Anterior cingulate cortex (tissue), 58 donors: ENCODE measurements around the gene VRTN.
"Not testable (repeated sequence)": the region's sequence is repeated elsewhere in the genome, so short reads cannot be mapped to it uniquely, and the experiment has no call there.

ENCODE experiments used
- DNase-seq, 58 donors: peaks; one replicate each; lab custom pipeline; 2025; lab: John Stamatoyannopoulos, UW

VRTN gene

DNA sequence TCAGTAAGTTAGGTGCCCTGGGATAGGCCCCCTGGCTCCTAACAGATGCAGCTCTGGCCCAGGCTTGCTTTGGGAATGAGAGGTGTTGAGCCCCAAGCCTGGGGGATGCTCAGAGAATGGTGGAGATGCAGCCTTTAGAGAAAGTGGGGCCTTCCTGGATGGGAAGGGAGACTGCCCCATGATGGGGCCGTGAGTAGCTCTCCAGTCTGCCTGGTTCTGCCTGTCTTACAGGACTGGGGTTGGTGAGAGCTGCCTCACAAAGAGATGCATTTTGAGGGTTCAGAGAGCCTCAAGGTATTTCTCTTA, 523 bp upstream of the VRTN start:
- DNase-seq = no peak

DNA sequence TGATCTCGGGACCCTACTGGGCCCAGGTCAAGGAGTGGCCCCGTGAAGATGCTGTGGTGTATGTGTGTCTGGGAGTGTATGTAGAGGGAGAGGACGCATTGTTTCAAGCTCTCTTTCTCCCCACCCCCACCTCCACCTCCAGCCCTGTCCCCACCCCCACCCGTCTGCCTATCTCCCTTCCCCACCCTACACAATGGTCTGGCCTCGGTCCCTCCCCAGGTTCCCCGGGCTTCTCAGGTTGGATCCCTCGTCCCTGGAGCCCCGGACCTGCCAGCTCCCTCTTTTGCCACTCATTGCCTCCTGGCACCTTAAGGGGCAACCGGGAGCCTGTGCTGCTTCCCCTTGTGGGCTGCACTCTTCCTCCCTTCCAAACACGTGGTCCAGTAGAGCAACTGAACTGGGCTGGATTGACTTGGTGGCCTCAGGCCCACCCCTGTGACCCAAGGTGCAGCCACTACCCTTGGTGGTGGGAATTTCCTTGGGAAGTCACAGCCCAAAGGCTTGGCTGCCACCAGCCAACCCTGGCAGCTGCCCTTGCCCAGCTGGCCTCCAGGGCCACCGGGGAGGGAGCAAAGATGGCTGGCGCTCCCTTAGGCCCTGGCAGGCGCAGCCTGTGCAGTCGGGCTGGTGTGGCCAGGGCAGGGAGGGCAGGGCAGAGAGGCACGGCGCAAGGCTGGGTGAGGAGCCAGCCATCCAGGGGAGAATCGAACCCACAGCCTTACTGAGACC, 628 bp downstream of the VRTN start:
- no peak for DNase-seq

DNA sequence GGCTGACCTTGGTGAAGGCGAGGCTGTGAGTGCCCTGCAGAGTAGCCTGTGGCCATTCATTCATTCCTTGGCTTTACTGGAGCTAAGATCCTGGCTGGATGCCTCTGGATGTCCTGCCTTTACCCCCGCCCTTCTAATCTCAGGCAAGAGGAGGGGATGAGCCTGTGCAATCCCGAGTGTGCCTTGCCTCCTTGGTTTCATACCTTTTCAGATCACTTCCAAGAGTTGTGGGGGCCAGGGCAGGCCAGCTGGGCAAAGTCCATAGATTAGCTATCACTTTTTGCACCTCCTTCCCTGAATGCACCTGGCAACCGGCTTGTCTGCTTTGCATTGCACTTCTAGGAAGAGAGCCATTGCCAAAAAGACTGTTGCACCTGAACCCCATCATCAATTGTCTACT, 1.5 kb downstream of the VRTN start:
- DNase-seq = no peak

DNA sequence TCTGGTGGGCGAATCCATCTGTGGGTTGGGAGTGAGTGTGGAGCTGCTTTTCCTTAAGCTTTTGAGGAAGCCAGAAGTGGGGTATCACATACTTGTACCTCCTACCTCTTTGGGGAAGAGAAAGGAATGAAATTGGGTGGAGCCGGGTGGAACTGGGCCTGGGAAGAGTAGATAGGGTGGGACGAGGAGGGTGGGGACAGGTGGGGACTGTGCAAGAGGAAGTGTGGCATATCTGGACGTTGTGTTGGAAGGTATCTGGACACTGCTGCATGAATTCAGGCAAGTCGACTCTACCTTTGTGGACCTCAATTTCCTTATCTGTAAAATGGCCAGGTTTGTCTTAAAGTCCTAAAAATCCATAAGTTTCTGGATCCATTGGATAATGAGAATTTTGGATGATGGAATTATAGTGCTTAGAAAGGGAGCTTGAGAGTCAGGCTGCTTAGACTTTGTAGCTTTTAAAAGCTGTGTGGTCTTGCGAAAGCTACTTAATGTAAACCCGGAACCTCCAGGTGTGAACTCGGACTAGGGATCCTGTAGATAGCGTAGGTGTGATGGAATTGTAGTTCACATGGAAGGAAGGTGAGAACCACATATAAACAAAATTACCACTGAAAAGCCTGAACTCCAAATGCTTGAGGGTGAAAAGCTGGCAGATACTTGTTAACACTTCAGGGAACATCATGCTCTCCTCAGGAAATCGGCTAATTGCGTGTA, 2.1 kb downstream of the VRTN start:
- no peak for DNase-seq

DNA sequence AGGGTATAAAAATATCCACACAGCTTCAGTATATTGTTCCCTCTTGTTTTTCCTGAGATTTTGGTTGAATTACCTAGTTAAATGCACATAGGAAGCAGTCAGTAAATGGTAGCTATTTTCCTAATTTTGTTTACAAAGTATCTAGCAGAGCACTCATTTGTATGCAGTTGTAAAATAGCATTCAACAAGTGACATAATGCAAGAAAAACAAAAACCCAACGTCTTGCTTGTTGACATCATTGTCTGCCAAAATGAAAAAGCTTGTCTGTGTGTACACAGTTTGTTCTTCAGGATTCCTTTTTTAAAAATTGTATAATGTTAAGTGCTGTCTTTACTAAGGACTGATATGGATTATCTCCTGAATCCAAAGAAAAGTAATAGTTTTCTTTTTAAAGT, 2.7 kb downstream of the VRTN start:
- DNase-seq = no peak

DNA sequence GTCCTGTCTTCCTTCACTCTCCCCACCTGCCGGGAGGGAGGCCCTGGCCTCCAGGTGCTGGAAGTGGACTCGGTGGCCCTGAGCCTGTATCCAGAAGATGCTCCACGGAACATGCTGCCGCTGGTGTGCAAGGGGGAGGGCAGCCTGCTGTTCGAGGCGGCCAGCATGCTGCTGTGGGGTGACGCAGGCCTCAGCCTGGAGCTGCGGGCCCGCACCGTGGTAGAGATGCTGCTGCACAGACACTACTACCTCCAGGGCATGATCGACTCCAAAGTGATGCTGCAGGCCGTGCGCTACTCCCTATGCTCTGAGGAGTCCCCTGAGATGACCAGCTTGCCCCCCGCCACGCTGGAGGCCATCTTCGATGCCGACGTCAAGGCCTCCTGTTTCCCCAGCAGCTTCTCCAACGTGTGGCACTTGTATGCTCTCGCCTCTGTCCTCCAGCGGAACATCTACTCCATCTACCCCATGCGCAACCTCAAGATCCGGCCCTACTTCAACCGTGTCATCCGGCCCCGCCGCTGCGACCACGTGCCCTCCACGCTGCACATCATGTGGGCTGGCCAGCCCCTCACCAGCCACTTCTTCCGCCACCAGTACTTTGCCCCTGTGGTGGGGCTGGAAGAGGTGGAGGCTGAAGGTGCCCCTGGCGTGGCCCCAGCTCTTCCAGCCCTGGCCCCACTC, 8.8 kb downstream of the VRTN start:
- DNase-seq = no peak

DNA sequence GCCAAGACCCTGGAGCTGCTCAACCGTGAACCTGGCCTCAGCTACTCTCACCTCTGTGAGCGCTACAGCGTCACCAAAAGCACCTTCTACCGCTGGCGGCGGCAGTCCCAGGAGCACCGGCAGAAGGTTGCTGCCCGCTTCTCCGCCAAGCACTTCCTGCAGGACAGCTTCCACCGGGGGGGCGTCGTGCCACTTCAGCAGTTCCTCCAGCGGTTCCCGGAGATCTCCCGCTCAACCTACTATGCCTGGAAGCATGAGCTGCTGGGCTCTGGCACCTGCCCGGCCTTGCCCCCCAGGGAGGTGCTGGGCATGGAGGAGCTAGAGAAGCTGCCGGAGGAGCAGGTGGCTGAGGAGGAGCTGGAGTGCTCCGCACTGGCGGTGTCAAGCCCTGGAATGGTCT, 9.3 kb downstream of the VRTN start:
- DNase-seq = no peak

DNA sequence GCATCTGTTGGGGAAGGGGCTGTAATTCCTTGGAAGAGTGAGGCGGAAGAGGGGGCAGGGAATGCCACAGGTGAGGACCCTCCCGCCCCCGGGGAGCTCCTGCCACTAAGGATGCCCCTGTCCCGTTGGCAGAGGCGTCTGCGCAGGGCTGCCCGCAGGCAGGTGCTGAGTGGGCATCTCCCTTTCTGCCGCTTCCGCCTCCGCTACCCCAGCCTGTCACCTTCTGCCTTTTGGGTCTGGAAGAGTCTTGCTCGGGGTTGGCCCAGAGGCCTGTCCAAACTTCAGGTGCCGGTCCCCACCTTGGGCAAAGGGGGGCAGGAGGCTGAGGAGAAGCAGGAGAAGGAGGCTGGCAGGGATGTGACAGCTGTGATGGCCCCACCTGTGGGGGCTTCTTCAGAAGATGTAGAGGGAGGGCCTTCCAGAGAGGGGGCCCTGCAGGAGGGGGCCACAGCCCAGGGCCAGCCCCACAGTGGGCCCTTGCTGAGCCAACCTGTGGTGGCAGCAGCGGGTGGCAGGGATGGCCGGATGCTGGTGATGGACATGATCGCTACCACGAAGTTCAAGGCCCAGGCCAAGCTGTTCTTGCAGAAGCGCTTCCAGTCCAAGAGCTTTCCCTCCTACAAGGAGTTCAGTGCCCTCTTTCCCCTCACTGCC, 10.0 kb downstream of the VRTN start:
- DNase-seq = no peak

DNA sequence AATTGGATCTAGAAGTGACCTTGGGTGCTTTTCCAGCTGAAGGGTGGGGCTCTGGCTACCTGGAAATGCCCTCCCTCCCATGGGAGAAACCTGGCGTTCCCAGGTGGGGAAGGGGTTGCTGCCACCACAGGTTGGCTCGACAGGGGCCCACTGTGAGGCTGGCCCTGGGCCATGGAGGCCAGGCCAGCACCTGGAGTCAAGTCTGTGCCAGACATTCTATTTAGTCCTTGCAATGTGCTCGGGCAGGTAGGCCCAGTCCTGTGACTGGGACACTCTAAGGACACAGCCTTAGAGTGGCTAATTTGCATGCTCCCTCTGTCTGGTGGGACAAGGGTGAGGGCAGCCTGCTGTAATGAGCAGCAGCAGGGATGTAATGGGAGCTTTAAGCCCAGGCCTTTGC, 11.9 kb downstream of the VRTN start:
- DNase-seq = no peak

DNA sequence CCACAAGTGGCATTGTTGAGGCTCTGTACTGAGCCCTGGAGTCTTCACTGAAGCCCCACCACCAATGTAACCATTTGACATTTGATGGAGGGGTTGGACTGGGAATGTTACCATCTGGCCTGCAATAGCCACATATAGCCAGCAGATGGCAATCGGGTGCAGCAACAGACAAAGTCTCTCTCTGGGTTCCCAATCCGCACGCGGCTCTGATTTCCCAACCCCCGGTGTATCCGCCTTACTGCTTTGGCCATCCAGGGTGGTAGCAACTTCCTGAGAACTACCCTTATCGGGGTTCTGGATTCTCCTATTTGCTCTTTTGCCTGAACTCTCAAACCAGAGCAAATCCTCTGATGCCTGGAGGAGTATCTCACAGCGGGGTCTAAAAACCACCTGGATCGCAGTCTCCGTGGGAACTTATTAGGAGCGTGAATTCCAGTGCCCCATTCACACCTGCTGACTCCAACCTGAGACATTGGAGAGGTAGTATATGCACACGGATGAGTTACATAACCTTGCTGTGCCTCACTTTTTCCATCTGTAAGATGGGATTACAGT, 14.2 kb downstream of the VRTN start:
- DNase-seq = peak in 54 of 58 donors; percentile 3 to 81 (median 44)

DNA sequence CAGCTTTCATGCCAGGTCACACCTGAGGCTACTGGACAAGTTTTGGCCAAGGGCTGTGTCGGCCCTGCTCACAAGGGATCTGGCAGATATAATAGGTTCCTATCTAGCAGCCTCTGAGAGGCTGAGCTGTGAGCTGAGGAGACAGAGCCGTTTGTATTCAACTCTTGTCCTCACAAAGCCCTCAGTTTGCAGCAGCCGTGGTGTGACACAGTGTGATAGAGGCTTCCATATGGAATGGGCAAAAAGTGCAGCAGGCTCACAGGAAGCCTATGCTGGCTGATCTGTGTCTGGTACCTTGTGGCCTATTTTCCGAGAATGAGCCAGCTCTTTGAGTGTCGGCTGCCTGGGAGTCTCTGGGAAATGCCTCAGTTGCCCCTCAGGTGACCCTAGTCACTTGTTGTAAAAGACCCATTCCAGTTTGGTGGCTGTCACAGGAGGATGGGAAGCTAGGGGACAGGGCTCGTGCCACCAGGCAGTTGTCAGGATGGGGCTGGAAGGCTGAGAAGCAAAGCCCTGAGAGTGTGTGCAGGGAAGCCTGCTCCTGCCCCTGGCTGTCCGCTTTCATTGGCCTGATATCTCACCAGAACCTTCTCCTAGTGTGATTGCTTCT, 16.1 kb downstream of the VRTN start:
- peak in 24 of 58 donors; percentile 1 to 51 (median 8) for DNase-seq

DNA sequence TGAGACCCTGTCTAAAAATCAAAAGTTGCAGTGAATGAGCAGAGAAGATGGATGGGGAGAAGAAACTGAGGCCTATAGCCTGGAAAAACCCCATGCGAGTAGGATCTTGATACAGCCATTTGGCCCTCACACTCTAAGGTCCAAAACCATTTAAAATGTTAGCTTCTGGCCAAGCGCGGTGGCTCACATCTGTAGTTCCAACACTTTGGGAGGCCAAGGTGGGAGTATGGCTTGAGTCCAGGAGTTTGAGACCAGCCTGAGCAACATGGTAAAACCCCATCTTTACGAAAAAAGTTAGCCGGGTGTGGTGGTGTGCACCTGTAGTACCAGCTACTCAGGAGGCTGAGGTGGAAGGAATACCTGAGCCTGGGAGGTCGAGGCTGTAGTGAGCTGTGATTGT, 19.8 kb downstream of the VRTN start:
- no peak for DNase-seq

DNA sequence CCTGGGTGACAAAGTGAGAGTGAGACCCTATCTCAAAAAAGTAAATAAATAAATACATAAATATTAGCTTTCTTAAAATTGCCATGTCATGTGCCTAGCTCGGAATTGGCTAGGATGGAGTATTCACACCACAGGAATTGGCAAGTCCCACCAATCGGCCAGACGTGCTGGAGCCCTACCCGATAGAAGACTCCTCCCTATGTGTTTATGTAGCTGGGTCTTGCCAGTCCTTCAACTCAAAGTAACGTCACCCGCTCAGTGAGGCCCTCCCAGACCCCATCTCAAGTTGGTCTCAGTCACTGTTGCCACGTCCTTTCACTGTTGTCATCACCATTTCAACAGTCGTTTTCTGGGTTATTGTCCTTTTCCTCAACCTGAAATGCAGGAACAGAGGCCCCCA, 20.2 kb downstream of the VRTN start:
- no peak for DNase-seq

DNA sequence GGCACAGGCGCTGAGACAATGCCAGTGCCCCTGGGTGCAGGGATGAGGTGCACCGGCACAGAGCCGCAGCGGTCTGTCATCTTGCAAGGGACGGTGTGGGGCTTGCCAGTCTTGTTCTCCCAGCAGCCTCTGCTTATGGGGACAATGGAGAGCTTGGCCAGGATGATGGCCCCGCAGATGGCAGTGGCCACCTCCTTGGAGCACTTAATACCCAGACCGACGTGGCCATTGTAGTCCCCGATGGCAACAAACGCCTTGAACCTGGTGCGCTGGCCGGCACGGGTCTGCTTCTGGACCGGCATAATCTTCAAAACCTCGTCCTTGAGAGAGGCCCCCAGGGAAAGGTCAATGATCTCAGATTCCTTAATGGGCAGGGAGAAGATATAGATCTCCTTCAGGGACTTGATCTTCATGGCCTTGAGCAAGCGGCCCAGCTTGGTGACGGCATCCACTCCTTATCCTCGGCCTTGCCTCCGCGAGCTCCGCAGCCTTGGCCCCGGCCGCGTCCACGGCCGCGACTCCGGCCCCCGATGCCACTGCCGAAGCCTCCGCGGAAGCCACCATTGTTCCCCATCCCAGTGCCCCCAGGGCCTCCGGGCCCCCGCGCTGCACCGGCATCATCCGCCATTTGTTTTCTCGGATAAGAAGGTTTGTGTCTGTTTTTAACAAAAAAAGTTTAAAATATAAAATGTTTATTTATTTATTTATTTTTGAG, 29.9 kb downstream of the VRTN start:
- no peak for DNase-seq

DNA sequence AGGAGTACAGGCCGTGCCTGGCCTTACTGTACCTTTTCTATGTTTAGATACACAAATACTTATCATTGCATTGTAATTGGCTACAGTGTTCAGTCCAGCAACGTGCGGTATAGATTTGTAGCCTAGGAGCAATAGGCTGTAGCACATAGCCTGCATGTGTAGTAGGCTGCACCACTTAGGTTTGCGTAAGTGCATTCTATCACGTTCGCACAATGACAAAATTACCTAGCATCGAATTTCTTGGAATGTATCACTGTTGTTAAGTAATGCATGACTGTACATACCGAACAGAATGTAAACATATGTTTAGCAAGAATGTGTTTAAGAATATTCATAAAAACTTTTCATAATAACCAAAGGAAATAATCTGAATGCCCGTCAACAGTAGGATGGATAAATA, 31.9 kb downstream of the VRTN start:
- DNase-seq = no peak

DNA sequence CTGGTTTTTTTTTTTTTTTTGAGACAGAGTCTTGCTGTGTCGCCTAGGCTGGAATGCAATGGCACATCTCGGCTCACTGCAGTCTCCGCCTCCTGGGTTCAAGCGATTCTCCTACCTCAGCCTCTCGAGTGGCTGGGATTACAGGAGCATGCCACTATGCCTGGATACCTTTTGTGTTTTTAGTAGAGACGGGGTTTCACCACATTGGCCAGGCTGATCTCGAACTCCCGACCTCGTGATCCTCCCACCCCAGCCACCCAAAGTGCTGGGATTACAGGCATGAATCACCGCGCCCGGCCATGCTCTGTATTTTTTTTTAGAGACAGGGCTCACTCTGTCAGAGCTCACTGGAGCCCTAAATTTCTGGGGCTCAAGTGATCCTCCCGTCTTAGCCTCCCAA, 32.6 kb downstream of the VRTN start:
- no peak for DNase-seq

DNA sequence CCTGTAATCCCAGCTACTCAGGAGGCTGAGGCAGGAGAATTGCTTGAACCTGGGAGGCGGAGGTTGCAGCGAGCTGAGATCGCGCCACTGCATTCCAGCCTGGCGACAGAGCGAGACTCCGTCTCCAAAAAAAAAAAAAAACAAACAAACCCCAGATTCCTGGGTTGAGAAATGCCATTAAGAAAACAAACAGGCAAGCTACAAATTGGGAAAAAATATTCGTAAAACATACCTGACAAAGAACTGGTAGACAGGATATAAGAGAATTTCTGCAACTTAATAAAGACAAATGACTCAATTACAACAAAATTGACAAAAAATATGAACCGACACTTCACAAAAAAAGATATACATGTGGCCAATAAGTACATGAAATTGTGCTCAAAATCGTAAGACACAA, 33.3 kb downstream of the VRTN start:
- DNase-seq = not testable (repeated sequence)

DNA sequence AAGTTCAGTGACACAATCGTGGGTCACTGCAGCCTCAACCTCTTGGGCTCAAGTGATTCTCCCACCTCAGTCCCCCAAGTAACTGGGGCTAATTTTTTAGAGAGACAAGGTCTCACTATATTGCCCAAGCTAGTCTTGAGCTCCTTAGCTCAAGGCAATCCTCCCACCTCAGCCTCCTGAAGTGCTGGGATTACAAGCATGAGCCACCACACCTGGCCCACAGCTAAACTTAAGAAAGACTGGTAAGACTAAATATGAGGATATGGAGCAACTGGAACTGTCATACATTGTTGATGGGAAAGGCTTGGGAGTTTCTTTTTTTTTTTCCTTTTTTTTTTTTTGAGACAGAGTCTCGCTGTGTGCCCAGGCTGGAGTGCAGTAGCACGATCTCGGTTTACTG, 34.0 kb downstream of the VRTN start:
- DNase-seq = no peak

DNA sequence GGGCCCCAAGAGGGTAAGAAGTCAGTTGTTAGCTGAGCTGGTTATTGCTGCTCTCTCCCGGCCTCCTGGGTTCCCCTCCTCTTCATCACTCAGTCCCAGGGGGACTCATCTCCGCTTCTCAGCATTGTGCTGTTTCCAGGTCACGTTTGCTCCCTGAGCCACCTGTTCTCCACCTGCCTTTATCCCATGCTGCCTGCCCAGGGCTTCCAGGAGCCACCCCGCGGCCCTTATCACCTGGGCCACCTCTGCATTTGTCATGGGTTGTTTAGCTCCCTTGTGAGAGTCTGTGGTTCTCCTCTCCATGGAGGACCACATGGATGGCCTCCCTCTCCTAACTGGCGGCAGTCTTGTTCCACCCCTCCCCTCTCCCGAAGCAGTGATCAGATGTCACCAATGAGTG, 41.7 kb downstream of the VRTN start:
- no peak for DNase-seq

DNA sequence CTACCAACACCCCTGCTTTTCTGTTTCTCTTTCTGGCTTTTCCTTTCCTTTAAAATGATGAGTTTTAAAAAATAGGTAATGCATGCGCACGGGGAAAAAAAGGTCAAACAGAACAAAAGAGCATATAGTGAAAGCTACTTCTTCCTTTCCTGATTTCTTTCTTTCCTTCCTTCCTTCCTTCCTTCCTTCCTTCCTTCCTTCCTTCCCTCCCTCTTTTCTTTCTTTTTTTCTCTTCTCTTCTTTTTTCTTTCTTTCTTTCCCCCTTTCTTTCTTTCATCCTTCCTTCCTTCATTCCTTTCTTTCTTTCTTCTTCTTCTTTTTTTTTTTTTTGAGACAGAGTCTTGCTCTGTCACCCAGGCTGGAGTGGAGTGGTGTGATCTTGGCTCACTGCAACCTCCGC, 42.2 kb downstream of the VRTN start:
- not testable (repeated sequence) for DNase-seq
